HG03439 (cell line): Measurements from ENCODE around the gene LLCFC1.

ENCODE experiments used
- ATAC-seq: cut with Tn5 transposase; IDR thresholded peaks from one replicate; pipeline ENCODE4 v1.9.1; 2021; ENCODE audit warnings: mild to moderate bottlenecking, moderate library complexity; ENCODE audit not compliant: unreplicated experiment

The LLCFC1 gene

GRCh38 chr7:142910031-142910433 is 29.3 kb upstream of the LLCFC1 start:
- no peak for ATAC-seq

GRCh38 chr7:142910481-142910880 is 28.8 kb upstream of the LLCFC1 start:
- ATAC-seq = no peak

- ATAC-seq = no peak
Observed at GRCh38 chr7:142913051-142913450, 26.2 kb upstream of the LLCFC1 start.

GRCh38 chr7:142913566-142913965 is 25.7 kb upstream of the LLCFC1 start:
- no peak for ATAC-seq

GRCh38 chr7:142914121-142914520 is 25.2 kb upstream of the LLCFC1 start:
- no peak for ATAC-seq

- no peak for ATAC-seq
Observed at GRCh38 chr7:142915315-142915714, 24.0 kb upstream of the LLCFC1 start.

DNA sequence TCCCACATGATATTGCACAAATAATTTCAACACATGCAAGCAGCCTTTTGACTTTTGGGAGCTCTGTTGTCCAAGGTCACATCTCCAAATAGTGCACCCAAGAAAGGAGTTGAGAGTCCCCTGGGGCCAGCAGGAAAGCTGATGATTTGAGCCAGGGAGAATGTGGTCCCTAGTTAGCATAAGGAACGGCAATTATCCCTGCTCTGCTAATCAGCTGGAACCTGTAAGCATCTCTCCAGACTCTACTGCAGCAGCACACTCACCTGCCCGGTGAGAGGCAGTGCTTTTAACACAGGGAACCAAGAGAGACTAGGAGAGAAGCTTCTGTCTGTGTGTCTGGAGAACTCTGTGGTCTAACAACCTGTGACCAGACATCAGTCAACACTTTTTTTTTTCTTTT is 22.8 kb upstream of the LLCFC1 start:
- ATAC-seq = no peak

DNA sequence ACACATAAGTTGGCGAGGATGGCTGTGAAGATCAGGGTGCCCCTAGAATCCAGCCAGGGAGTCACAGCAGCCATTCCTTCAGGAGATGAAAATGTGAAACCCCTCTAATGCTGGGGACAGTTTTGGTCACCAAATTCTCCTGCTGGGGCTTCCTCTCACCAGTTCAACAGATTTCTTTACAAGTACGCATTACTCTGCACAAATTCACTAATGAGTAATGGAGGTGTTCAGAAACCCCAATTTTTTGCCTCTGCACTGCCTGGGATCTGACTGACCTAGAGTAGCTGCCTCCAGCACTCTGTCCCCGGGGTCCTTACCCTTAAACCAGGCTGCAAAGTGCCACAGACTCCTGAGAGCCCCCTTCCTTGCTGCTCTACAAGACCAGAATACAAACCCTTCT is 21.8 kb upstream of the LLCFC1 start:
- ATAC-seq = no peak

- no peak for ATAC-seq
Observed at GRCh38 chr7:142918901-142919300, 20.4 kb upstream of the LLCFC1 start.

DNA sequence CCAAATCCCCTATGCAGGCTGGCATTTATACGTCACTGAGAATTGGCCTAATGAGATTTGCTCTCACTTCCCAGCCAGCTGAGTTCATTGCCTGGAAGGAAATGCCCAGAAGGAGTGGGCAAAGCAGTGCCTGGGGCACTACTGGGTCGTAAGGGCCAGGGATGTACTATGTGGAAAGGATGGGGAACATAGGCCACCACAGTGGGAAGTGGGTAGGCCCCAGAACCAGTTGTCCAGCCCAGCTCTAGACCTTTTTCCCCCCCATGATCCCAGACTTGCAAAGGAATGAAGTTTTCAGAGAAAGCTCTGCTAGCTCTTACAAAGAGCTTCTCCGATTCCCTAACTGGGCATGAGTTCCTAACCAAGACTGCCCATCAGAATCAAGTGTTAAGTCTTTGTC is 19.6 kb upstream of the LLCFC1 start:
- no peak for ATAC-seq

DNA sequence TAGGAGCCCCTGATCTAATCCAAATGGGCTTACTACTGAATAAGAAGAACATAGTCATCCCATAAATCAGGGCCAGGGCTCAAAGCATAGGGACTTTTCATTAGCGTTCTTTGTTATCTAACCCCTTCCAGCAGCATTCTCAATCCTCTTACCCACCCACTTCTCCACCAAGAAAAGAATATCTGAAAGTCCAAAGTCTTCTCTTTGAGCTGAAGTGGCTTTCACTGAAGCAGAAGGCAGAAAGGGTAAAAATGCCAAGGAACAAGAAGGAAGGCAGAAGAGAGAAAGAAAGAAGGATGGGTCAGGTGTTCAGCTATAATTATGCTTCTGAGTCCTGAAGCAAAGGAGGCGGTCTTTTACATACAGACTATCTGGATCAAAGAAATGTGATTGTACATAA is 15.9 kb upstream of the LLCFC1 start:
- ATAC-seq = no peak

- ATAC-seq = no peak
Observed at GRCh38 chr7:142925413-142925812, 13.9 kb upstream of the LLCFC1 start.

DNA sequence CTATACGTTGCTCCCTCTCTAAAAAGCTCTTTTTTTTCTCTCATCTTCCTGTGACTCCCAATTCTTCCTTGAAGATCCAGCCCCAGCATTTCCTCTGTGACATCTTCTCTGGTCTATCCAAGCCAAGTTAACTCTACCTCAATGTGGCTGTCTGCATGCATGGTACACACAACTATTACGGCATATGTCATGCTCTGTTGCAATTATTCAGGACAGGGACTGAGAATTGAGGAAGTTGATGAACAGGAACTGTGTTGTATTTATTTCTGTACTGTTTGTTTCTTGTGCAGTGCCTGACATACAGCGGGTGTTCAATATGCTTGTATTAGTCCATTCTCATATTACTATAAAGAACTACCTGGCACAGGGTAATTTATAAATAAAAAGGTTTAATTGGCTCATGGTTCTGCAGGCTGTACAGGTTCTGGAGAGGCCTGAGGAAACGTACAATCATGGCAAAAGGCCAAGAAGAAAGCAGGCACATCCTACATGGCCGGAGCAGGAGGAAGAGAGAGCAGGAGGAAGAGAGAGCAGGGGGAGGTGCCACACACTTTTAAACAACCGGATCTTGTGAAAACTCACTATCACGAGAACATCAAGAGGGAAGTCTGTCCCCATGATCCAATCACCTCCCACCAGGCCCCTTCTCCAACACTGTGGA is 12.1 kb upstream of the LLCFC1 start:
- no peak for ATAC-seq

DNA sequence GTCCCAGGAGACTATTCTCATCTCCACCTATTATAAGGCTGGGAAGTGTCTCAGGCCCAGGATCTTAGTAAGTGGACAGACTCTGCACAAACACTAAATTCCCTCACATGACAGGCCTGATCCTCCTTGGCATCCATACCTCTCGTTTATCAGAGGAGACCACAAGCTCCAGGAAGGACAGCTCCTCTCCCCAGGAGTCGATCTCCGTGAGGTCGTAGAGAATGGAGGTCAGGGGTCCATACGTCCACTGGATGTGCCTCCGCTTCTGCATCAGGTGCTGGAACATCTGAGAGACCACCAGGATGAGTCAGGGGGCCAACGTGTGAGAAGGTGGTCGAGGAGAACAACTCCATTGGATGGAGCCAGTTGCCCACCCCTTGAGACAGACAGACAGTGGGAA is 11.3 kb upstream of the LLCFC1 start:
- ATAC-seq = no peak

DNA sequence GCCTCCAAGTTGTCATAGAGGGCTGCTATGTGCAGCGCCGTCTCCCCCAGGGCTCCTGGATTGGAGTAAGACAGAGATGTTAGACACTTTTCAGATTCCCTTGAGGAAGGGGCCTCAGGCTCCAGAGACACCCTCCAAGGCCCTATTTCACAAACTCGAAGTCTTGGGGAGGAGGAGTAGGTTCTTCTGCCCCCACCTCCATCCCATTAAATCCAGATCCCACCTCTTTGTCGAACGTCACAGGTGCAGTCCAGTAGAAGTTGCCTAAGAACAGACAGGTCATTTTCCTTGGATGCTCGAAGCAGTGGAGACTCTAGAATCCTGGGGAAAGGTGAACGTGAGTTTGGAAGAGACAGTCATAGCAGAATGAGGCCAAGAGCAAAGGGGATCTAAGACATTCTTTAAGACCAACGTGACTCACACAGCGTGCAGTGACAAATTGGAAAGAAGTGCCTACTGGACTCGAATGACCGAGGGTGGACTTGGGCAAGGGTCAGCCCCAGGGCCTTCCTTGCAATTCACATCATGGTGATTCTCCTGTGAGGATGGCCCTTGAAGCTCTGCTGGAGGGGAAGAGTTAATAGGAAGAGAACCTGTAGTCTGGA is 9.1 kb upstream of the LLCFC1 start:
- ATAC-seq = no peak

- ATAC-seq = no peak
Observed at GRCh38 chr7:142932386-142933091, 6.7 kb upstream of the LLCFC1 start.

DNA sequence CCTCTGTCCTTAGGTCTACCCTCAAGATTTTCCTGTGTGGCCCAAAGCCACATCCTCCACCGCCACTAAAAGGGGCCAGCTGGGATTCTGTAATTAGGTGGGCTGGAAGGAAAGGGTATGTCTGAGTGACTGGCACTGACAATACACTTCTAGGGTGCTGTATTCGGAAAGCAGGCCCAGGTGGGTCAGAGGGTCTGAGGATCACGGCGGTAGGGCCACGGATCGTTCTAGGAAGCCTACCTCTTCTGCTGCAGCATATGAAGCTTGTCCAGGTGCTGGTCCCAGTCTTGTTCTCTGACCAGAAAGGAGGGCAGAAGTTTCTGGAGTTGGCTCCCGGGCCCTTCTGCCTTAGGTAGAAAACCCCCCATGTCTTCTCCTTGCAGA is 6.2 kb upstream of the LLCFC1 start:
- no peak for ATAC-seq

DNA sequence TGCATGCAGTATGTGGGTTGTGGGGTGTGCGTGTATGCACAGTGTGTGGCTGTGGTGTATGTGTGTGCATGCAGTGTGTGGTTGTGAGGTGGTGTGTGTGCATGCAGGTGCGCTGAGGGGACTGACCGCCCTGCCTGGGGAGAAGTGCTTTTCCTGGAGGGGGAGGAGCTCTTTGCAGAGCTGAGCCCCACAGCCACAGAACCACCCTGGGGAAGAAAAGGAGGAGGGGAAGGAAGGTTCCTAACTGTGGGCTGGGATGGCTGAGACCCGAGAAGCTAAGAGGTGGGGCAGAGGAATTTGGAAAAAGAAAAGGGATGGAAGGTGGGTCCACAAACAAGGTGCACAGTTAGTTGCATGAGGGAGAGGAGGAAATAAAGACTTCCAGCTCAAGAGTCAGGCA is 5.7 kb upstream of the LLCFC1 start, which contains the start of gene TRPV5:
Gene TRPV5, minus strand, starts transcription at position 123 of the 400 bp plus-strand sequence. CDS start 287 bp downstream, outside the sequence.
- no peak for ATAC-seq

DNA sequence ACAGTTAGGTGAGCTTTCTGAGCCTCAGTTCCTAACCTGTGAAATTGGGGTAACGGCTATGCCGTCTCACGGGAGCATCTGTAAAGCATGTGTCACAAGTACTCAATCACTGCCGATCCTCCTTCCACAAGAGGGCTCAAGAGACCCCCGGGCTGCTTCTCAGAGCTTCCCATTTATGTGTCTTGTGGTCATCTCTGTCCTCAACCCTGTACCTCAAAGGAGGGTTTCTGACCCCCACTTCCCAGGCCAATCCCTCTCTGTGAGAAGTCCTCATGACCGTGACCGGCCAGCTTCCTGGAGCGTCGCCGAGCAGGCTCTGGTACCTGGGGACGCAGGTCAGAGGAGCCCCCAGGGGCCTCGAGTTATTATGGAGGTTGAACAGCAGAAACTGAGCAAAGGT is 5.2 kb upstream of the LLCFC1 start:
- ATAC-seq = no peak

- ATAC-seq = no peak
Observed at GRCh38 chr7:142935941-142936565, 3.2 kb upstream of the LLCFC1 start.

DNA sequence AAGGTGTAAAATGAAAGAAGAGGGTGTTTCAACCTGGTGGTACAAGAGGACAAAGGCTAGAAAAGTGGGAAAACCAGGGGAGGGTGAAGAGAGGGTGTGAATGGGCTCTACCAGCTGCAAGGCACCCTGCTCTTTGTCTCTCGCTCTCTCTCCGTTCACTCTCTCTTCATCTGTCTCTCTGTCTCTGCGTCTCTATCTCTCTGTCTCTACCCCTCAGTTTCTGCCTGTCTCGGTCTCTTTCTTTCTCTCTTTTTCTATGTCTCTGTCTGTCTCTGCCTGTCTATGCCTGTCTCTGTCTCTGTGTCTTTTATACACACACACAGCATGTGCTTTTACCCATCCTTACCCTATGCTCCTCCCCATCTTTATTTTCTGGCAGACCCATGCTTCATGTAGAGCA is 673 bp upstream of the LLCFC1 start:
- no peak for ATAC-seq
